GM21381 (cell line): ENCODE data around the gene CELF2.
A peak's percentile ranks its signal among the peaks of the same experiment; 100 is the strongest.

ENCODE experiments used
- ATAC-seq: cut with Tn5 transposase; IDR thresholded peaks from one replicate; pipeline ENCODE4 v1.9.1; 2021; ENCODE audit warnings: mild to moderate bottlenecking, moderate library complexity; ENCODE audit not compliant: unreplicated experiment

The CELF2 gene

DNA sequence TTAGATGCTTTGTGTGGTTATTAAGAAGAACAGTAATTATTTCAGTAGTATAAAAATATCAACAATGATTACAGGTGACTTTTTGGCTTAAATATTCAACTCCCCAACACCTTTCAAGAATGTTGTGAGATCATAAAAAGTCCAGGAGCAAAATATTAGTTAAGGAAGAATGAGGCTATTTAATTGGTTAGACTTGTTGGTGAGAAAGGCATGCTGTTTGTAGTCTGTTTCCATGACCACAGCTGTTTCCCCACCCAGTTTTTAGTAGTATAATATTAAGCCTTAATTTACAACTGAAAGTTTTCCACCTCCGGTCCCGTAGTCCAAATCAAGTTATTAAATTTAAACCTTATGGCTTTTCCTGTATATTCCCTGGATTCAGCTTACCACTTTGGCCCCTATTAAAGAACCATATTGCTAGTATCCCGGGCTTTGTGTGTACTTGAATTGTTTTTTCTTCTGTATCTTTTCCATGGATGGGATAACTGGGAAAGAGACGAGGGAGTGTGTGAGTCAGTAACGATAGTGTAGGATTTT, 133.3 kb downstream of the CELF2 start:
- no peak for ATAC-seq

DNA sequence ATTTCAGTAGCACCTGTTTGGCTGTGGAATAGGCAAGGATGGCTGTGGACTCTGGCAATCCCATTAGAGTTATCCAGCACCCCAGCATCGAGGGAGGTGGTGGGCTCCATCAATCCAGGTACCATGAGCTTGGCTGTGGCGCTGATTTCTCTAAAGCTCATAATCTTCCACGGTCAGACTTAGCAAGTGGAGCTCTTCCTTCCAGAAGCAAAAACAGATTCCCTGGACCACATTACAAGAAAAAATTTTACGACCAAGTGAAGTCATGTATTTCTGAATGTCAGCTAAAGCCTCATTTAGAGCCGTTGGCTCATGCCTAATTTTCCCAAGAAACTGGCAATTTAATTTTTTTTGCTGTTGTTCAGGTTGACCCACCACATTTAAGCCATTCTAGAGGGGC, 135.1 kb downstream of the CELF2 start:
- ATAC-seq, result no peak

DNA sequence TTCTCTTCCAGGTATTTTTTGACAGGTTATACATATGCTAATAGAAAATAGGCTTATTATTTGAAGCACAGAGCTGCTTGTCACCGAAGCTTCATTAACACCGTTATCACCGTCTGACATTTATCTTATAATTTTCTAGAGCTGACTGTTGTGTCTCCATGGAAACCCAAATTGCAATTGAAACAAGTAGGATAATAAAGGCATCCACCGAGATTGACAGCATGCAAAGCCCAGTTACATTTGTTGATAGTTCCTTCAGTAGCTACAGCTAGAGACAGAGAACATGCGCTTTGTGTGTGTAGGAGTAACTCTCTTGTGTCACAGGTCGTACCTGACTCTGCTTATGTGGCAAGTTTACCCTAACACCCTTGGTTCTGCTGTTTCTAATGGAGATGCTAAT, 135.6 kb downstream of the CELF2 start:
- no peak for ATAC-seq

DNA sequence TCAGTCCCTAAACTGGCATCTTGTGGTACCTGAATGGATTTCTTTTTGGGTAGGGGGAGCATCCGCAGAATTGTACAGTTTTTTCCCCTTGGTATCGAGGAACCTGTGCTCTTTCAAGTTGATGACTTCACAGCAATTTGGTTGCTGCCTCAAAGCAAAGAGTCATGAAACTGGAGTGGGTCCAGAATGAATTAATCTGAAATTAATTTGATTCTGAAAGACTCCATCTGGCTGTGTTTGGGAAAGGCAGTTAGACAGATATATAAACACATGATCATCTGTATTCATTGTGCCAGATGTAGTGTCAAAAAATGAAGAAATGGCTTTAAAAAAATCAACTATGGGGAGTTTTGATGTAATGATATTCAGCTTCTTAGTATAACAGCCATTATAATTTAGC, 136.1 kb downstream of the CELF2 start:
- ATAC-seq, result no peak

DNA sequence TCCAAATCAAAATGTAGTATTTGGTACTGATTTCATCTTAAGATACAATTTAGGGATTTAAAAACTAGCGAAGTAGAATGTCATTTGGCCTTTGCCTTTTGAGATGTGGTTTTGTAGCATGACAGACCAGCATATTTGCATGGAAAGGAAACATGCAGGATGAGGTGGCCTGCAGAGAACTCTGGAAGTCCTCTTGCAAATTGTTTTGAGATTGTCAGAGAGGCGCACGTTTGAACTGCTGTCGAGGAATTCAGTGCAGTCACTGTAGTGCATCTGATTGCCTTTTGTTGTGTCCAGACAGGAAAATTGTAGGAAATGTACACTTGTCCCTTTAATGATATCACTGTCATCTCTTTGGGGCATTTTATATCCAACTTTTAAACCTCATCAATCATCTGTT, 136.7 kb downstream of the CELF2 start:
- no peak for ATAC-seq

DNA sequence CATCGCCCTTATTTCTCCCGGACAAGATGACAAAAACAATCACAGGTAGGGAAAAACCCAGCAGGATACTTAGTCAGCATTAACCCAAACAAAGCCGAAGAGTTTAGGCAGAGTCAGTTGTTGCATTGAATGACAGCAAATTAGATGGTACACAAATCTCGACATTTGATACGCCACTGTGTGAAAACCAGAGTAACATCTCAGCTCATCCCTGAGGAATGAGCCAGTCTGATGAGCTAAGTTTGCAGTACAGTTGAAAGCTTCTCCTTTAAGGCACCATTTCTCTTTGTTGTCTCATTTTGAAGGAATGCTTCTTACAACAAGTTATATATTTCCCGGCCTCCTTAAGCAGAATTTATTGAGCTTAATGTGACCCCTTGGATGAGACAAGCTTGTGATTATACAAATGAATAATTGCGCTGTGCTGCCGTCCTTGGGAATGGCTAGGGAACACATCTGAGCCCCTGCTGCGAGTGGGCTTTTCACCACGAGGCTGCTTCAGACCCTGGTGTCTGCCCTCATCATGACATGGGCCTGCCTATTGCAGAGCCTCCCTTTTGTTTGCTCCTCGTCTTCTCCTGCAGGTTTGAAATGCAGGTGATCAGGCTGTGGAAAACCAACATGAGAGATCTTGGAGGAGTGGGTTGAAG, 137.3 kb downstream of the CELF2 start:
- no peak for ATAC-seq

DNA sequence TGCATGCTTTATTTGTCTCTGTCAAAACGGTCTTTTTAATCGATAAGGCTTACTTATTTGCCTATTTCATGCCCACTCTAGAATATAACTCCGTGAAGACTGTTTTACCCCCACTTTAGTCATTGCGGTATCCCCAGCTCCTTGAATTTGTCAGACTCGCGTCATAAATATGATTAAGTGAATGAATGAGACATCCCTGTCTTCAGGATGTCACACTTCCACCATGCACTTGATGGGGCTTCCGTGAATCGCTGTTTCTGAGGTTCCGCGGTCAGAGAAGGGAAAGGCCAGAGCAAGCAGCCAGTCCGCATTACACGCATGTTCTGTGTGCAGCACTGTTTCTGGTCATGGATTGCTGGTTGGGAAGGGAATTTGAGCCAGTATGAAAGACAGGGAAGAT, 138.8 kb downstream of the CELF2 start:
- no peak for ATAC-seq

DNA sequence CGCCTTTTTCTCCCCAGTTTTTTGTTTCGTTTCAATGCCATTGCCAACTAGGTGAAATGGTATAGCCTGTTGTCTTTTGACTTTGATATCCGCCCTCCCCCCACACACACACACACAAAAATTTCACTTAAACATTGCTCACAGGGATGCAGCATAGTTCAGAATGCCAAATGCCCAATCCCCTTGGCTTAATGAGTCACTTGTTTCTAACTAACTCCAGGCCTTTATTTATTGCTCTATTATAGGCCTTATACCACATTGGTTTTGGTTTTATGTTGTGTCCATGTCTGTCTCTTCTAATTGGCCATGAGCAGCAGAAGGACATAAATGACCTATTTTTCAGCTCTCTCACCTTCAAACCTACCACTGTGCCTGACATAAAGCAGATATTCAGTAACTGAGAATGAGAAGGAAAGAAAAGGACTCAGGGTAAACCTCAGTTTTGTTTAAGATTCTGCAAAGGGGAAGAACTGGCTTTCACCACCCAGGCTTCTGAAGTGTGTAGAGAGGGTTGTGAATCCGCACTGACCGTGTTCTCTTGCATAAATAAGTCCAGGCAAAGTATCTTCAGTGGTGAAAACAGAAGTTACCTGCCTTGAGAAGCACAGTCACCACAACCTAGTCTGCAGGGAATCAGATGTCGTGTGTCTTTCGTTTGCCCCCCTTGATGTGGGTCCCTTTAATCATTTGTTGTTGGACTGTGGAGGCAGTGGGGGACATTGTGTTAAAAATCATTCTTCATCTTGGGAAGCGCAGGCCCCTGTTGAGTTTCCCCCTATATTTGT, 139.8 kb downstream of the CELF2 start:
- ATAC-seq, result peak; percentile 51

DNA sequence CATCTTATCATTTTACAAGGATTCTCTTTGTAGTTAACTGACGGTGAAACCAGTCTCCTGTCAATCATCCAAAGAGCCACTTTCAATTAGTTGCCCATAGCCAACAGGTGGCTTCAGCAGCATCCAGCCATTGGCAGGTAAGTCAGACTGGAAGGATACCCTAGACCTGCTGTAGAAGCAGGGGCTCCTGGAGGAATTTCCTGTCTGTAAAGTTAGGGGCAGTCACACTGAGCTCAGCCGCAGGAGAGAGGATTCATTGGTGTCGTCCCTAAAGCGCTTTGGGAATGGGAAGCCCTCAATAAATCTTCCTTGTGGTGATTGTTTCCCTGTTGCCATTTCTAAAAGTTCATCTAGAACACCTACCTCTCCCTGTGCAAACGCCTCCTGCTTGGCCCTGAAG, 140.4 kb downstream of the CELF2 start:
- no peak for ATAC-seq

DNA sequence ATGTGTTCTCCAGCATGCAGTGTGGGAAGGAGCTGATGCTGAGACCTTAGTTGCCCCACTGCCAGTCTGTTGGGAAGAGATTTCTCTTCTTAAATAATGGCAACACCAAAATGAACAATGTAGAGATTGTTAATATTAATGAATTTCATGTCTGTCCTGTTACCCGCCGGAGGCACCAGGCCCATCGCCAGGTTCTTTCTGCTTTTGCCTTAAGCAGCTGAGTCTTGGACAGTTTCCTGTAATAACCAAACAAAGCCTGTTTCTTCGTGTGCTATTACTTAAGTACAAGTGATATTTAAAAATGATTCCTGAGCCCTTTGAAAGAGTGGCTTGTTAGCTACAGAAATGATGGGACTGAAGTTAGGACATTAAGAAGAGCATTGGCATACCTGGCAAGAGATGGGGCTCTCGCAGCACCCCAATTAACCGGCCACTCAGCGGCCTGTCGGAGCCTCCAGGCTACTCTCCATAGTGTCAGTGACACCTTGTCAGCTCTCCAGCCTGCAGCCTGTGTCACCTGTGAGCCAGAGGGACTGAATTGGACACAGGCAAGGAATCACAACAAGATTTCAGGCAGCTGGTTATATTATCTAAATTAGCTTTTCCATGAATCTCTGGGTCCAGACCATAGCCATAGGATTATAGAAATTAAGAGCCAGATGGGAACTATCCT, 142.0 kb downstream of the CELF2 start:
- ATAC-seq, result no peak

DNA sequence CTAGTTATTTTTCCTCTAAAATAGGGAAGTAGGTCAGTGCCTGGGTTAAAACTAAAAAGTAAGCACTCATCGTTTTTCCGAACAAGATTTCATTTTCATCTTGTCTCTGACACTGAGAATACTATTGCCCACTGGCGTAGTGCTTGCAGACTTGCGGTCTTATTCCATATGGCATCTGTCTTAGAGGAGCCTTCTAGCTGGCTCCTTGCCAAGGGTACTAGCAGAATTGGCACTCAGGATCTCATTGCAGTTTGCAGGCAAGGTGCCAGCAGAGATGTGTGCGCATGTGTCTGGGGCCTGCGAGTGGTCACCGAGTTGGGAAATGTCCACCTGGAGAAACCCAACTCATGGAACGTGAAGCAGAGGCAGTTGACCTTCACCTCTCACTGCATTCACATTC, 143.4 kb downstream of the CELF2 start:
- ATAC-seq, result no peak

DNA sequence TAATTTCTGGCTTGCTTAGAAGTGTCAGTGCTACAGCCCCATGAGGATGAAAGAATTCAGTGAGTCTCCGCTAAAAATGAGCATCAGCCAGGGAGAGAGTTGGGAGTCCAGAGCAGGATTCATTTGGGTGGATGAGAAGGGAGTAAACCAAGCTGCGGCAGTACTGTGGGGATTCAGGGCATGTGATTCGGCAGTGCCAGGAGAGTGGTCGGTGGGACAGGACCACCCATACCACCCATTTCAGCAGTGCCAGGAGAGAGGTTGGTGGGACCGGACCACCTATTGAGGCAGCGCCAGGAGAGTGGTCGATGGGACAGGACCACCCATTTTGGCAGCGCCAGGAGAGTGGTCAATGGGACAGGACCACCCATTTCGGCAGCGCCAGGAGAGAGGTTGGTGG, 144.2 kb downstream of the CELF2 start:
- no peak for ATAC-seq

DNA sequence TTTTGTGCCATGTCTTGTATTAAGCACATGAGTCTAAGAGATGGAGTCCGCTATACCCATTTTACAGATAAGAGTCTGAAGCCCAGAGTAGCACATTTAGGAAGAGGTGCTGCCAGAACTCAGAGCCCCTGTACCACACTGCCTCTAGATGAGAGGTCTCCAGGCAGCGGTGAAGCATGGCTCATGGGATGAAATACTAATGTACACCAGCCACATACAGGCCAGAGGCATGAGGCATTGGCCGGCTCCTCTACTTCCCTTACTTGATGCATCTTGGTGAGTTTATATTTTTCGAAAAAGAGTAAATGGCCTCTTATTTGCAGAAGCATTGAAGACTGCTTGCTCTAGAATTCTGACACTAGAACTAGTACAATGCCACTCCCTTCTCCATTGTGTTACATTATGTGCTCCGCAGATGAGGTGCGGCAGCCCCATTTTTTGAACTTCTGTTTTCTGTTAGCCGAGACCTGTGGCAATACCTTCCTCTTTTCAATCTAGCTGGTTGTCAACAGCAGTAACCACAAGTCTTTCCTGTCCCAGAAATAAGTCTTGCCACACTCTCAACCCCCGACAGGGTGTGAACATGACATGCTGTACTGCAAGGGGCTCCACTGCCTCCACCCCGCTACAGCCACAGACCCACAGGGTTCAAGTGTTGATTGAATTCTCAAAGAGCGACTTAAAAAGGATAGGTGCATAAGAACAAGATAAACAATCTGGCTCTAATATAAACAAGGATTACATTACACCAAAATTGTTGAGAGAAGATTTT, 145.3 kb downstream of the CELF2 start:
- ATAC-seq, result peak; percentile 69

DNA sequence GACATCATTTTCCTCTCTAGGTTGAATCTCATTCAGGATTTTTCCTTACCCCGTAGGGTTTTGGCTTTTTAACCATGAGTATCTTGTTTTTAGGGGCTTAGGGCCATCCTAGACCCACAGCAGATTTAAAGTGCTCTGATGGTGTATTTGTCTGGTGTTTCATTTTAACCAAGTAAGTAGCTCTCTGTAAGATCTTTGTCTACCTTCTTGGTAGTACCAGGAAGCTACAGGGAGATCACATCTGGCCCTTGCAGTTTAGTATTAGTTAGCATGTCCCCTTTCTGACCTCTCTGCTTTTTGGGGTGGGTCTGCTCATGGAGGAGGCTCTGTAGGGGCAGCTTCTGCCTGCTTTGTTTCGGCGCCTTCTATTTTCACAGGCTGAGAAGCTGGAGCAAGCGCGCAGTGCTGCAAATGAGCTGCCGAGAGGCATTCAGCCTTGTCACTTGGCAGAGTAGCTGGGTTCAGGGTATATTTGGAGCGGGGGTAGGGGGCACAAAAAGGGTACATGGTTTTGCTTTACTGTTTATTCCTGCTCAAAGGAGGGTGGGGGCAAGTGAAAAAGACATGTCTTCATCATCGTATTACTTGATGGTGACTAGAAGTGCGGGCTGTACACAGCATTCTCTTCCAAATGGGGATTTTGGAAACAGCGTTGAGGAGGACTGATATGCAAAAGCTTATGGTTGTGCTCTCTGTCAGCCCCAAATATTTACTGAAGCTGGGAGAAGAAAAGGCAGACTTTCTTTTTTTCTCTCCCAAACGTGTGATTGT, 146.3 kb downstream of the CELF2 start:
- no peak for ATAC-seq

DNA sequence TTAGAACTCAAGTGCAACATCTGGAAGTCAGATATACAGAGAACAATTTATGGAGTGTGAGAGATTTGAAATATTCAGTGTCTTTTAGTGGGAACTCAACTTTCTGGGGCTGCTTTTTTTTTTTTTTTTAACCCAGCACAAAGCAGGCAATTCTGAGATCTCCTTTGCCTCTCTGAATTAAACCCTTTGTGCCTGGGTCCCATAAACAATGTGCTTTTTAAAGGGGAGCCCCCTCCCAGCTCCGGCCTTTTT, 146.8 kb downstream of the CELF2 start:
- no peak for ATAC-seq

DNA sequence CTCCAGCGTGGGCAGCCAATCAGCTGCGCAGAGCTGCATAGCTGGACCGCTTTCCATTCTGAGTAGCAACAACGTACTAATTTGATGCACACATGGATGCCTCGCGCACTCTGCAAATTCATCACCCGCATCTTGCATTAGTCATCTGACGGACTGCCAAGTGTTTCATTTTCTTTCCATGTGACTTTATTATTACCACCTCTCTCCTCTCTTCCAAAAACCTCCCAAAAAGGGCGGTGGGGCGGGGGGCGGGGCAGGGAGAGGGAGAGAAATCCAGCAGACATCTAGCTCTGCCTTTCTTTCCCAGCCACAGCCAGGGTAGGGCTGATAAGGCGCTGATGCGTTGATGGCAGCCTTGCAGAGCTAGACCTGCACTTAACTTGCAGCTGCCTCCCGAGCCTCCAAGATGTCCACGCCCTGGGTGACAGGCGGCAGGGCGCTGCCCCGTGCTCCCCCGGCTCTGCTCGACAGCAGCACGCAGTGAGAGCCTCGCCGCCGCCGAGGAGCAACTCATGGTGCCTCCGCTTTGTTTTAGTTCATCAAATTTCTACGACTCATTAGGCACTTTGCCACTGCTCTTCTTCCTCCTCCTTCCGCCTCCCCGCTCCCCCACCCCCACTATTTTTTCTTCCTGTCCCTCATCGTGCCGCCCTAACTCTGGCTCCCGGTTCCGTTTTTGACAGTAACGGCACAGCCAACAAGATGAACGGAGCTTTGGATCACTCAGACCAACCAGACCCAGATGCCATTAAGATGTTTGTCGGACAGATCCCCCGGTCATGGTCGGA, 147.3 kb downstream of the CELF2 start:
- ATAC-seq, result no peak

DNA sequence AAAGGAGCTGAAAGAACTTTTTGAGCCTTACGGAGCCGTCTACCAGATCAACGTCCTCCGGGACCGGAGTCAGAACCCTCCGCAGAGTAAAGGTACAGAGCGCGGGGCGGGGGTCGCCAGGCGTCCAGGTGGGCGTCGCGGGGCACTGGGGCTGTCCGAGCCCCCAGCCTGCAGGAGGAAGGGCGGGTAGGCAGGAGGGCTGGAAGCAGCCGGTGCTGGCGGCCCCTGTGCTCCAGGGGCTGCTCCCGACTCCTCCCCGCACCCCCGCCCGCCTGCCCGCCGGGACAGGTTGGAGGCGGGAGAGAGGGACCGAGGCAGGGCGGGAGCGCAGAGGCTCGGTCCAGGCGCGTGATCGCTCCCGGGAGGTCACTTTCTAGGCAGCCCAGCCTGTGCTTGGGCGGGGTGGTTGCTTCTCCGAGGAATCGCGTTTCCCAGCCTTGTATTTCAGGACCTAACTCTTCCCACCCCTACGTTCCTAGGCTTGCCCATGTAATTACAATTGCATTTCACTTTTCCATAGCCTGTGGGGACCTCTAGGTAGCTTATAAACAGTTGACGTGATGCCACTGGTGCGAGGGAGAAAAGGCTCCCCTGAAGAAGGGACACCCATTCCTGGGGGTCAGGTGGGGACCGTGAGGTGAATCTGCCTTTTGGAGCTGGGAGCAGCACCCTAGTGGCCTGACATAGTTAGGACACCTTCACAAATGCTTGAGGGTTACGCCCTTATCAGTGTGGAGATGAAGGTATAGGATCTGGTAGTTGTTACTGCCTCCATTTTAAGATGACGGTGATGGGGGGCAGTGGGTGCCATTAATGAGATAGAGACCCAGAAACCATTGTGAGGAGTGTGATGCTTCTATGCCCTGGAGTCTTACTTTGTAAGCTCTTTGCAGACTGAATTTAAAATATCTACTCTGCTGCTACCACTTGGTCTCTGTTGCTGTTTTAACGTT, 148.2 kb downstream of the CELF2 start:
- ATAC-seq, result peak; percentile 48

DNA sequence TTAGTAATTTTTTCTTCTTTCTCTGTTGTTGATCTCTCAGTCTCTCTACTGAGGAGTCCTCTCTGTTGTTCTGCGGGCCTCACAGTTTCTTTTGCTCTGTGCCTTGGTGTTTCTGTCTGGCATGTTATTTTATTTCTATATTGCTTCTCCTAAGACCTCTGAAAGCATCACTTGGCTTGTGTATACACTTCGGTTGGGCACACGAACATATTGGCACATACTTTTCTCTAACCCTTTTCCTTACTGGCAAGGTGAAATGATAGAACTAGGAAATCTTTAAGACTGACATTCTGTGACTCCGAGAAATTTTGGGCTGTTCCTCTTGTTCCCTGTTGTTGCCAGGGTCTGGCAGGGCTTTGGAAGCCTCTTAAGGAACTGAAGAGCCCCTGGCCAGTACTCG, 148.9 kb downstream of the CELF2 start:
- ATAC-seq, result no peak
